Measurements from ENCODE around the gene TMX2. TPM values are rescaled to one million over a fixed set of nuclear protein-coding genes. Genes with fewer than 3 reads are reported as not detected.
A peak's percentile ranks its signal among the peaks of the same experiment; 100 is the strongest.

Gene TMX2
- total RNA-seq (2014; rRNA removed; shearing (Covaris generic)): 53.3 and 54.9 TPM in 2 replicates
- total RNA-seq (2022): 60.2 and 66.9 TPM in 2 replicates
- Bru-seq, nascent RNA: percentile 95 among the genes with signal in this experiment
- percentile 96 among the genes with signal in this experiment for BruChase-seq, experiment 1, labeled RNA remaining after a 6-hour chase
- BruChase-seq, experiment 2, labeled RNA remaining after a 2-hour chase: percentile 99 among the genes with signal in this experiment
- long read RNA-seq, transcript TMX2-207 (8 exons, 1,697 nt): minor isoform, 12 of 102 reads
- long read RNA-seq, transcript TMX2-202 (7 exons, 1,521 nt): minor isoform, 7 of 102 reads
- long read RNA-seq, transcript TMX2-201 (8 exons, 1,631 nt): major isoform, 56 of 102 reads
- long read RNA-seq, partial matches to known transcripts: 3 of 102 reads
- long read RNA-seq, other reads (novel, unspliced or antisense): 22 of 102 reads

DNA sequence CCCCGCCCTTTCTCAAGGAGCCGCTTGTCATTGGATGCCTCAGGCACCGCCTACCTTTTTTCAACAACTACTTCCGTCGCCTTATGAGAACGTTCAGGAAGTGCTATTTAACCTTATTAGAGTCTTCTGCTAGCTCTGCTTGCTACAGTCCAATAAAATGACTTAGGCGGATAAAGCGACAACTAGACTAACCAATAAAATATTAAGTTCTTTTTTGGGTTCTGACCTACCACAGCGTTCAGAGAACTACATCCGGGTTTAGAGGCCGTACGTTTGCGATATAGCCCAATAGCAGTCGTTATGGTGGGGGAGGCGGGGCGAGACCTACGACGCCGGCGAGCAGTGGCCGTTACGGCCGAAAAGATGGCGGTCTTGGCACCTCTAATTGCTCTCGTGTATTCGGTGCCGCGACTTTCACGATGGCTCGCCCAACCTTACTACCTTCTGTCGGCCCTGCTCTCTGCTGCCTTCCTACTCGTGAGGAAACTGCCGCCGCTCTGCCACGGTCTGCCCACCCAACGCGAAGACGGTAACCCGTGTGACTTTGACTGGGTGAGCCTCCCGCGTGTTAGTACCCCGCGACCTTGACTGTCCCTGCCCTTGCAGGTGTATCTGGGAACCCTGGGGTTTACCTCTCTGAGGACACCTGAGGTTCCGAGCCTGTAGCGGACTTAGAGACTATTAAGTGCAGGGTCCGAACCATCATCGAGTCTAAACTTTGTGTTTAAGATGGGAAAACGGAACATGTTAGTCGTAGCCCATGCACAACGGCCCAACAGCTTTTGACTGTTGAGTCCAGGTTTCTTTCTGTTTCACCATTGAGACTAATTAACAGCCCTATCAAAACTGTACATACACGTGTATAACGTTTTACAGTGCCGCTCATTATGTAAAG lies at the start of gene TMX2:
TMX2 (plus strand) TSS at position 338 of the 895 bp plus-strand sequence; CDS start at position 364, 26 bp downstream.
- Histone ChIP-seq H3K27ac (ENCODE audit: low read depth, low read length, poor library complexity, severe bottlenecking) (peak within 1 kb of the TSS; percentile 82), H3K9me3 (ENCODE audit: low read length) (no peaks in the 10 kb centered on the region), H3K9me2 (ENCODE audit: insufficient read depth, low read length) (no peaks in the 10 kb centered on the region), H3K4me3 (ENCODE audit: low read depth, low read length, poor library complexity, severe bottlenecking) (peak within 1 kb of the TSS; percentile 89), H4K20me1 (ENCODE audit: insufficient read depth, low read length) (peaks cover 3% of the 10 kb centered on the region; the same call in 1 of the 2 replicates), H2AFZ (ENCODE audit: low read length) (peak within 1 kb of the TSS; percentile 80), H3K4me1 (ENCODE audit: insufficient read depth, low read length, poor library complexity, severe bottlenecking) (peaks cover 28% of the 10 kb centered on the region), H3K79me2 (ENCODE audit: insufficient read depth, low read depth, low read length) (peaks cover 46% of the 10 kb centered on the region), H3K36me3 (ENCODE audit: insufficient read depth, low read length) (peaks cover 37% of the 10 kb centered on the region), H3K4me2 (ENCODE audit: low read length) (peak within 1 kb of the TSS; percentile 93)
- ChIA-PET CTCF (ENCODE audit: unreplicated experiment) (interaction anchor here (0.5 to 0.7 kb wide), 2 partner anchors 717 to 865 kb away, joined by 3 to 4 read pairs; no protein-coding TSS in a partner anchor), POLR2A (interaction anchor here (0.6 kb wide), 1 partner anchor 29 kb away, joined by 4 read pairs; the partner anchor contains the start of gene SELENOH)
- peak; percentile 98 for DNase-seq (ENCODE audit: low spot score)
- TF ChIP-seq, protein P1, sequence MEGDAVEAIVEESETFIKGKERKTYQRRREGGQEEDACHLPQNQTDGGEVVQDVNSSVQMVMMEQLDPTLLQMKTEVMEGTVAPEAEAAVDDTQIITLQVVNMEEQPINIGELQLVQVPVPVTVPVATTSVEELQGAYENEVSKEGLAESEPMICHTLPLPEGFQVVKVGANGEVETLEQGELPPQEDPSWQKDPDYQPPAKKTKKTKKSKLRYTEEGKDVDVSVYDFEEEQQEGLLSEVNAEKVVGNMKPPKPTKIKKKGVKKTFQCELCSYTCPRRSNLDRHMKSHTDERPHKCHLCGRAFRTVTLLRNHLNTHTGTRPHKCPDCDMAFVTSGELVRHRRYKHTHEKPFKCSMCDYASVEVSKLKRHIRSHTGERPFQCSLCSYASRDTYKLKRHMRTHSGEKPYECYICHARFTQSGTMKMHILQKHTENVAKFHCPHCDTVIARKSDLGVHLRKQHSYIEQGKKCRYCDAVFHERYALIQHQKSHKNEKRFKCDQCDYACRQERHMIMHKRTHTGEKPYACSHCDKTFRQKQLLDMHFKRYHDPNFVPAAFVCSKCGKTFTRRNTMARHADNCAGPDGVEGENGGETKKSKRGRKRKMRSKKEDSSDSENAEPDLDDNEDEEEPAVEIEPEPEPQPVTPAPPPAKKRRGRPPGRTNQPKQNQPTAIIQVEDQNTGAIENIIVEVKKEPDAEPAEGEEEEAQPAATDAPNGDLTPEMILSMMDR (conservative IDR thresholded peaks at IDR 0.05; ENCODE audit: low read length): no peak
- no peak for TF ChIP-seq EZH2phosphoT487 (IDR thresholded peaks at IDR 0.05; ENCODE audit: borderline replicate concordance, low read depth, low read length)
- TSS peak; percentile 80 for BruUV-seq (replicated peaks)
- intact Hi-C loops (cut with micrococcal nuclease; ENCODE audit: unreplicated experiment): loop anchor here (1.0 kb wide), 3 partner anchors 29 to 182 kb away; partner anchors contain the start of genes SELENOH and TIMM10

DNA sequence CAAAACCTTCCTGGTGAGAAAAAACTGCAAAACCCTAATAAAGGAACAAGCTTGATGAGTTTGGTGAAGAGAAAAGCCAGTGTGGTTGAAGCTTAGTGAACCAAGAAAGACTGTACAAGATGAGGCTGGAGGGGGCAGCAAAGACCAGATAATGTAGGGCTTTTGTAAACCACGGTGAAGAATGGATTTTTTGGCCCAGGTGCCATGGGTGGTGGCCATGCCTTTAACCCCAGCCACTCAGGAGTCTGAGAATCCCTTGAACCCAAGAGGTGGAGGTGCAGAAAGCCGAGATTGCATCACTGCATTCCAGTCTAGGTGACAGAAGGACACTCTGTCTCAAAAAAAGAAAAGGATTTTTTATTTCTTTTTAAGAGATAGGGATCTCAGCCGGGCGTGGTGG lies 49.5 kb upstream of the TMX2 start:
- CTCF ChIA-PET (ENCODE audit: unreplicated experiment): interaction anchor here (1.0 kb wide), 1 partner anchor 22 kb away, joined by 3 read pairs; no protein-coding TSS in a partner anchor
- Histone ChIP-seq H3K4me1 (ENCODE audit: insufficient read depth, low read length, poor library complexity, severe bottlenecking) (peaks cover 8% of the 10 kb centered on the region), H3K4me3 (ENCODE audit: low read depth, low read length, poor library complexity, severe bottlenecking) (no peak overlapping the region), H3K4me2 (ENCODE audit: low read length) (no peak overlapping the region), H4K20me1 (ENCODE audit: insufficient read depth, low read length) (0 out of 2 replicates have a peak, but pooled peaks cover 7% of the 10 kb centered on the region), H3K9me2 (ENCODE audit: insufficient read depth, low read length) (no peaks in the 10 kb centered on the region), H3K27ac (ENCODE audit: low read depth, low read length, poor library complexity, severe bottlenecking) (no peak overlapping the region), H3K79me2 (ENCODE audit: insufficient read depth, low read depth, low read length) (peaks cover 18% of the 10 kb centered on the region), H3K9me3 (ENCODE audit: low read length) (no peaks in the 10 kb centered on the region), H2AFZ (ENCODE audit: low read length) (no peak overlapping the region), H3K36me3 (ENCODE audit: insufficient read depth, low read length) (peaks cover 40% of the 10 kb centered on the region)
- TF ChIP-seq, protein P1 (conservative IDR thresholded peaks at IDR 0.05; ENCODE audit: low read length): peak; percentile 55
- no peak for TF ChIP-seq EZH2phosphoT487 (IDR thresholded peaks at IDR 0.05; ENCODE audit: borderline replicate concordance, low read depth, low read length)
- DNase-seq (ENCODE audit: low spot score): peak; percentile 38
- BruUV-seq (replicated peaks): no TSS peak
- intact Hi-C loops (cut with micrococcal nuclease; ENCODE audit: unreplicated experiment): no loop called here
- POLR2A ChIA-PET: interaction anchor here (0.5 to 0.7 kb wide), 3 partner anchors 35 to 149 kb away, joined by 3 to 5 read pairs (median 4); no protein-coding TSS in a partner anchor
